ENCODE data around the gene INTS1.
A peak's percentile ranks its signal among the peaks of the same experiment; 100 is the strongest.
"Not testable (repeated sequence)": the region's sequence is repeated elsewhere in the genome, so short reads cannot be mapped to it uniquely, and the experiment has no call there.

INTS1 gene

DNA sequence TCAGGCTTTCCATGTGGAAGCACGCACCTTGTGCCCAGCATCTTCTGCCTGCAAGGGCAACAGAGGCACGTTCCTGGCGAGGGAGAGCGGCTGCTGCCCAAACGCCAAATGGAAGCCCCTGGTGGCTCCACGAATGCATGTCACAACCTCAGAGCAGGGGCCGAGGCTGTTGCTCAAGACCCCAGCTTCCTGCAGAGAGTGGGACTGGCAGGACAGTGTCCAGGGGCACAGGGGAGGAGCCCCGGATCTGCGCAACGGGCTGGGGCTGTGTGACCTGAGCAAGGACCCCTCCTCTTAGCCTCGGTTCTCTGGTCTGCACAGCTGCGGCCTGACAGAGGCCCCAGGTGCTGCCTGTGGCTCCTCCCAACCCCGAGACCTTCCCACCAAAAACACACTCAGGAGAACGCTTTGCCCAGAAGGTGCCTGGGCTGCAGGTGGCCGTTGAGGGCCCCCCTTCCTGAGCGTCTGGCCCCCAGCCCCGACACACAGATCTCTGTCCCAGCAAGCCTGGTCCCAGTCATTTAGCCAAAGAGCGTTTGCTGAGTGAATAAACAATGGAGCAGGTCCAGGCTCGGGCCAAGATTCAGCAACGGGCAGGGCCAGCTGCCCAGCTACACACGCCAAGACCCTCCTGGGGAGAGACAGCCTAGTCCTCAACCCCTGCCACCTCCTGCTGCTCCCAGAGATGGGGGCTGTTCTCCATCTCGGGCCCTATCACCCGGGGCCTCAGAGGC lies 46.1 kb downstream of the INTS1 start:
- H3K4me3 ChIP-seq (ENCODE audit: low read length): peak overlapping the region; percentile 79; the same call in 1 of the 2 replicates
- TF ChIP-seq ZNF274 (IDR thresholded peaks at IDR 0.05; ENCODE audit: low read depth, low read length): no peak

DNA sequence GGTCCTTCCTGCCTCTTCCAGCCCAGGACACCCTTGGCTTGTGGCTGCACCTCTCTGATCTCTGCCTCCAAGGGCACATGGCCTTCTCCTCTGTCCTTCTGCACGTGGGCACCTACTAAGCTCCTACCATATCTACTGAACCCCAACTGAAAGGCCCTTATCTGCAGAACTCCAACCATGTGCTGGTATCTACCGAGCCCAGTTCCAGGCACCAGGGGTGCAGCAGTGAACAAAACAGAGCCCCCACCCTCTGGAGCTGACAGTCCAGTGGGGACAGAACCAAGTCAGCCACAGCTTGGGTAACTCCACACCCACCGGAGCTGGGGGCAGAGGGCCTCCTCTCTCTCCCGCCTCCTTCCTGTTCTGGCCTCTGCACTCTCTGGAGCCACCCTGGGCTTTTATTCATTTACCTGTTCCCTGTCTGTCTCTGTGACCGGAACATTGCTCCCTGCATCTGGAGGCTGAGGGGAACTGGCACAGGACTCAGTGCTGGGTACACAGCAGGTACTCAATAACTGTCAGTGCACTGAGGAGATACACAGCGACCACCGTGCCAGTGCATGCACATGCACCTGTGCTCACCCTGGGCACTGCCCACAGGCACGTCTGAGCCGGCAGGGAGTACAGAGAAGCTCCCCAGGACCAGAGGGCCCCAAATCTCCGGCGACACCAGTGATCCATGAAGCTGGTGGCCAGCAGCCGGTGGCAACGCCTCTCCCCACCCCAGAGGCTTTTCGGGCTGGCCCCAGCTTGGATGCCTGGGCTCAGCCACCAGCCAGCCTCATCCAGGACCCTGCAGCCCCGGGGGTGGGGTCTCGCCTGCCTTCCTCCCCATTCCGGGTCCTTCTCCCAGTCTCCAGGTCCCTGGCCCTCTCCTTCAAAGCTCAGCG lies 46.9 kb downstream of the INTS1 start:
- TF ChIP-seq ZNF274 (IDR thresholded peaks at IDR 0.05; ENCODE audit: low read depth, low read length): no peak
- no peak overlapping the region for H3K4me3 ChIP-seq (ENCODE audit: low read length)

DNA sequence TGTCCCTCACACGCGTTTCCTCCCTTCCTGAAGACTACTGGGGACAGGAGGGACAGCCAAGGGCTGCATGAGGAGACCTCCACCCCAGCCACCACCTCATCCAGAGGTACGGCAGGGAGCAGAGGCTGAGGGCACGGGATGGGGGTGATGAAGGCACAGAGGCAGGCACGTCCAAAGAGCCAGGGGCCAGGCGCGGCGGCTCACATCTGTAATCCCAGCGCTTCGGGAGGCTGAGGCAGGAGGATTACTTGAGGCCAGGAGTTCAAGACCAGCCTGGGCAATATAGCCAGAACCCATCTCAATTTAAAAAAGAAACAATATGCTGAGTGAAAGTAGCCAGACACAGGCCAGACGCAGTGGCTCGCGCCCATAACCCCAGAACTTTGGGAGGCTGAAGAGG lies 48.2 kb downstream of the INTS1 start:
- no peak overlapping the region for H3K4me3 ChIP-seq (ENCODE audit: low read length)
- TF ChIP-seq ZNF274 (IDR thresholded peaks at IDR 0.05; ENCODE audit: low read depth, low read length): no peak

DNA sequence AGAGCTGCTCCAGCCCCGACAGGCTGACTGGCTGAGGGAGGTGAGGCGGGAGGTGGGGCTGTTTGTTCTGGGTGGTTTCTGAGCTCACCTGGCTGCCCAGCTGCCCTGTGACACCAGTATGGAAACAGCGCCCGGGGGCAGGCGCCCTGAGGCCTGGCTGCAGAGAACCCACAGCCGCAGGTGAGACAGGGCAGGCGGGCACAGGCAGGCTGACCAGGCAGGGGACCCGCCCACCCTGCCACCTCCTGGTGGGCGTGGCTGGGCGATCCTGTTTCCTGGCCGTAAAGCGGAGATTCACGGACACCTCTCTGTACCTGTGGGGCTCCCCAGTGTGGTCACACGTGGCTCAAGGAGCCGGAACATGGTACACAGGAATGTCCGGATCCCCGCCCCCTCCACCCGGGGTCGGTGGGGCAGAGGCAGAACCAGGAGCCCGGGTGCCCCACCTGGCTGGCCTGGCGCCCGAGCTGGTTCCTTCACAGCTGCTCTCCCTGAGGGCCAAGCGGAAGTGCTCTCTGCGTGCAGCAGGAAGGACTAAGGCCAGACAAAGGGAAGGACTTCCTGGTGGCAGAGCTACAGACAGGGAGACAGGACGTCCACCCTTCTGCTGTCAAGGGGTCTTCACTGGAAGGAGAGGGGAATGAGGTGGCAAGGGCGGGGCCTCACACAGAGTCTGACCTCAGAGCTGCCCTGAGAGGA lies 48.8 kb downstream of the INTS1 start:
- TF ChIP-seq ZNF274 (IDR thresholded peaks at IDR 0.05; ENCODE audit: low read depth, low read length): no peak
- no peak overlapping the region for H3K4me3 ChIP-seq (ENCODE audit: low read length)

DNA sequence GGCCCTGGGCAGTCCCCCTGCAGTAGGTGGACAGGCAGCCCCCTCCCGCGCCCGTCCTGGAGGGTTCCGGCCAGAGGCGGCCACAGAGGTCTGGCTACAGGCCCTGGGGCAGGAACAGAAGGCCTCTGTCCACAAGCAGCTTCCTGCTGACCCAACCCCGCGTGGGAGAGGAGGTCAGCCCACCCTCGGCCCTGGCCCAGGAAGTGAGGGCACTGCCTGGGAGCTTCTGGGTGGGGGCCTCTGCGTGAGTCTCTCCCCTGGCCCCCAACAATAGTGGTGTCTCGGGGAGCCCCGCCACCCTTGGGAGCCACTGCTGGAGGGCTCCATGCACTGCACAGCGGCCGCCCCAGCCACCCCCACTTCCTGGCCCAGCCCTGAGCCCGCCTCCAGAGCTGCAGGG lies 49.6 kb downstream of the INTS1 start:
- no peak for TF ChIP-seq ZNF274 (IDR thresholded peaks at IDR 0.05; ENCODE audit: low read depth, low read length)
- no peak overlapping the region for H3K4me3 ChIP-seq (ENCODE audit: low read length)

DNA sequence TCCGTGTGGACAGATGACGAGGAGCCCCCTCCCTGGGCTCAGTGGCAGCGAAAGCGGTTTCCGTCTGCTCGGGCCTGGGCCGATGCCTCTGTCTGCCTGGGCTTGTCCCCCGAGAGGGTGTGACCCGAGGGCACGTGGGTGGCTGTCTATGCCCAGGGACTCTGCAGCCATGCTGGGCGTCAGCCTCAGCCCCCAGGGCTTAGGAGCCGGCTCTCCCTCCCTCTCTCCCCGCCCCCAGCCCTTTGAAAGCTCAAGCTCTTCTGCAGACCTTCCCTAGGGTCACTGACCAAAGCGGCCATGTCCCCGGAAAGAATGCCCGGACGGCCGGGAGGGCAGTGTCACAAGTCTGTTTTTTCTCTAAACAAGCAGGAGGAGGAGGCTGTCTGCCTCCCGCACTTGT lies 52.0 kb downstream of the INTS1 start:
- no peak for TF ChIP-seq ZNF274 (IDR thresholded peaks at IDR 0.05; ENCODE audit: low read depth, low read length)
- H3K4me3 ChIP-seq (ENCODE audit: low read length): no peak overlapping the region

DNA sequence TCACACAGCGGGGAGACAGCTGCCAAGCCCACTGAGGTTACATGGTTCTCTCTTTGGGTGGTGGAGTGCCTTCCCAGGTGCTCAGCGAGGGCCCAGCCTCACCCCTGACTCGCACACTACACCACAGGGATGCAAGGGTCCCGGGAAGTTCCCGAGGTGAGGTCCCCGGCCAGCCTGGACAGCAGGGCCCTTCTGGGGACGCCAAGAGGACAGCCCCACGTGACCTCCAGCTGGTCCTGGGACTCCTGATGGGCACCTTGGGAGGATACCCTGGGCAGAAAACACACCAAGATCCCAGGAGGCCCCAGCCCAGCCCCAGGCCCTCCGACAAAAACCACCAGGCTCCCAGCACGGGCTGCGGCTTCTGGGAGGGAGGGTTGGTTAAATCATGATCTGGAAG lies 53.2 kb downstream of the INTS1 start:
- no peak for TF ChIP-seq ZNF274 (IDR thresholded peaks at IDR 0.05; ENCODE audit: low read depth, low read length)

DNA sequence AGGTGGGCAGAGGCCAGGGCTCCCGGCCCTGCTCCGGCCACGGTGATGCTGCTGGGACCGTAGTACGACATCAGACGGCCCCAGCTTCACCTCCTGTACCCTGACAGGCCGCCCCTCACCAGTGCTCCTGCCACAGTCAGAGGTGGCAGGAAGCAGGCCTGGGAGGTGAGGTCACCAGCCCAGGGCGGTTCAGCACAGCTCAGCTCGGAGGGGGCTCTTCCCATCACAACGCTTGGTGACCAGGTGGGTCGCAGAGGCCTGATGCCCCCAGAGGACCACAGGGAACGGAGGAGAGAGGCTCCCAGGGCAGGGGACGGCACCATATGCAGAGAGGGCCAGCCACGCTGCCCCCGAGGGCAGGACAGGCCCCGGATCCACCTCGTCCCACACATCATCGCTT lies 53.8 kb downstream of the INTS1 start:
- H3K4me3 ChIP-seq (ENCODE audit: low read length): no peak overlapping the region
- no peak for TF ChIP-seq ZNF274 (IDR thresholded peaks at IDR 0.05; ENCODE audit: low read depth, low read length)

More for the DNA sequence above, 53.2 kb downstream of the INTS1 start:
- H3K4me3 ChIP-seq (ENCODE audit: low read length): no peak overlapping the region

DNA sequence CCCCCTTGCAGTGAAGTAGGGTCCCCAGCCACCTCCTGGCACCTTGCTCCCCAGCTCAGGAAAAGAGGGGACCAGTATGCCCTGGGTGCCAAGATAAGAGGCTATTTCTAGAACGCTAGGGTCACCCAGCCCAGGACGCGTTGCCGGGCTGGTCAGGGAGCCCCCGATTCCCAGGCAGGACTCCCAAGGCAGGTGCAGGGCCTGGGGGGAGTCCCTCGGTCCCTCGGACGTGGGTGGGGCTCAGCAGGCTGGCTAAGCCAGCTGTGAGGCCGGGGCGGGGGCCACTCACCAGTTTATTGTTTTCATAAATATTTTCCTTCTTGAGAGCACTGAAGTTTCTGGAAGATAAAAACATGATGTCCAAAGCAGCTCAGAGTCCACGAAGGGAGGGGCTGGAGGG lies 54.2 kb downstream of the INTS1 start:
- H3K4me3 ChIP-seq (ENCODE audit: low read length): no peak overlapping the region
- TF ChIP-seq ZNF274 (IDR thresholded peaks at IDR 0.05; ENCODE audit: low read depth, low read length): no peak

DNA sequence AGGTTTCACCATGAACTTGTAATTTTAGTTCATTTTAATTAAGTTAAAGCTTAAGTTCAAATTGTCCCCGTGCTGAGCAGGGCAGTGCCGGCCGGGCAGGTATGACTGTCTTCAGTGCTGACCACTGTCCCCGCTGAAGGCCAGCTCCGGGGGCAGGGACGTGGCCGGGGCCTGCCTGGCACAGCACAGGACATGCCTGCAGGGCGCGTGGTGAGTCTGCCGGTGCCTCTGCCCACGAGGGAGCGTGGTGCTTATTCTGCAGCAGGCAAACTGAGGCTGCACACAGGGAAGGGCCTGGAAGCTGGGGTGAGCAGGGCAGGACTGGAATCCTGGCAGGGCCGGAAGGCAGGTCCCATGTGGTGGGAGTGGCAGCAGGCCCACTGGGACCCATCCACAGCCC lies 54.7 kb downstream of the INTS1 start:
- no peak overlapping the region for H3K4me3 ChIP-seq (ENCODE audit: low read length)
- no peak for TF ChIP-seq ZNF274 (IDR thresholded peaks at IDR 0.05; ENCODE audit: low read depth, low read length)

DNA sequence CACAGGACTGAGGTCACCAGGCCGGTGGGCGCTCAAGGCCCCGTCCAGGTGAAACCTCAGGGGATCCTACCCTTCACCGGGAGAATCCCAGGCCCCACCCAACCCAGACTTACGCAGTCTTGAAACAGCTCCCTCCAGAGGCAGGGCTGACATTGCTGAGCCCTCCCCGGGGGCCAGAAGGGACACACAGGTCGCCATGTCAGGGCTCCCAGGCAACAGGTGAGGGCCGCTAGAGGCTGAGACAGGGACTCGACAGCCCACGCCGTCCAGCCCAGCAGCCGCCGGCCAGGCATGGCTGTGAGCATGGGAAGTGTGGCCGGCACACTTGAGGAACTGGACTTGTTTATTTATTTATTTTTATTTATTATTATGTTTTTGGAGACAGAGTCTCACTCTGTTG lies 55.2 kb downstream of the INTS1 start:
- TF ChIP-seq ZNF274 (IDR thresholded peaks at IDR 0.05; ENCODE audit: low read depth, low read length): no peak
- no peak overlapping the region for H3K4me3 ChIP-seq (ENCODE audit: low read length)

DNA sequence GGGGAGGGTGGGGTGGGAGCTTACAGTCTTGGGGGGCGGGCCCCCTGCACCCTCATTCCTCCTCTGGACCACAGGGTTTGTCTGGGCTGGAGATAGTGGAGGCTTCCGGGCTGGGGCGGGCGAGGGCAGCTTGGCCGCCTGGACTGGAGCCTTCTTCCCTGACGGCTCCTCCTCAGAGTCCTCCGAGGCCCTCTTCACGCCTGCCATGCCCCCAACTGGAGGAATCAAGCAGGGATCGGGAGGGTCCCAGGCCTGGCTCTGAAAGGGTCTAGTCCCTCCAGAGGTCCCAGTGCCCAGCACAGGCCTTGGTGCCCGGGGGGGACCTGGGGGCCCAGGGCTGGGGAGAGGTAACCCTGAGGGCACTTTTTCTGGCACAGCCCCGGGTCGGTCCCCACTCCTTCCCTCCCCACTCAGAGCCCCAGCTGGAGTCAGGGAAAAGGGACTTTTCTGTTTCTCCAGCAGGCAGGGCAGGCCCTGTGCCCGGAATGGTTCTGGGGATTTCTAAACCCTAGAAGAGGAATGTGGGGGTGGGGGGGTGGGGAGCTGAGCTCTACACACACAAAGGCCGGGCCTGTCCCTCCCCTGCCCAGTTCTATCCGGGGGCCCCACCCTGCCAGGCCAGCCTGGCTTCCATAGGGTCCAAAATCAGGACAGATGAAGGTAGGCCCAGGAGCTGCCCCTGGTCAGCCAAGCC lies 56.5 kb downstream of the INTS1 start:
- no peak for TF ChIP-seq ZNF274 (IDR thresholded peaks at IDR 0.05; ENCODE audit: low read depth, low read length)
- no peak overlapping the region for H3K4me3 ChIP-seq (ENCODE audit: low read length)

DNA sequence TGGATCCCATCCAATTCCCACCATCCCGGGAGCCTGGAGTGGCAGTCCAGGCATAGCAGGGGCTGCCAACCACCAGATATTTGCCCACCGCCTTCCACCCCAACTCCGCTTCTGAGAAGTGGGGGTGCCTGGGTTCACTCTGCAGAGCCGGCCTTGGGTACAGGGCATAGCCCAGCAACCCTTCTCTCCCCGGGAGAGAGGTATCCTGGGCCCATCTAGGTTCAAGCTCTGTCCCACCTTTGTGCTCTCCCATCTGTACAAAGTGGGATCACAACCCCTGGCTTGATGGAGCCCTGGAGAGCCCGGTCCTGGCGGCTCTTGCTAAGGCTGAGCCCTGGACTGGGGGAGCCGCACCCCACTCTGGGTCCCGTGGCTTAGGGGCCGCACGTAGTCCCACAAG lies 57.1 kb downstream of the INTS1 start:
- no peak overlapping the region for H3K4me3 ChIP-seq (ENCODE audit: low read length)
- TF ChIP-seq ZNF274 (IDR thresholded peaks at IDR 0.05; ENCODE audit: low read depth, low read length): no peak

DNA sequence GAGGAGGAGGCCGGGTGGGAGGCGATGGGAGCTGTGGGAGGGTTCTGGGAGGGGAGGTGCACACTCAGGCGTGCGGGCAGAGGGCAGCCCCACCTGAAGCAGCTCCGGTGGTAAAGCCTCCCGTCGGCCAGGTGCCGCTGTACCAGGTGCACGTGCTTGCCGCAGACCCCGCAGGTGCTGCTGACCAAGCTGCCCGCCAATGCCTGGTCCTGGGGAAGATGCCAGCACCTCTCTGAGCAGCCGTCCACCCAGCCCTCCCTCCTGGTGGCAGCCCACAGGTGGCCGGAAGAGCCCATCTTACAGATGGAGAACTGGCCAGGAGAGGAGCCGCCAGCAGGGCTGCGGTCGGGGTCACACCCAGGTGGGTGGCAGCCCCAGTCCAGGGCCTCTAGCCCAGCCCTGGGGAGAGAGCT lies 57.6 kb downstream of the INTS1 start:
- TF ChIP-seq ZNF274 (IDR thresholded peaks at IDR 0.05; ENCODE audit: low read depth, low read length): no peak
- no peak overlapping the region for H3K4me3 ChIP-seq (ENCODE audit: low read length)

DNA sequence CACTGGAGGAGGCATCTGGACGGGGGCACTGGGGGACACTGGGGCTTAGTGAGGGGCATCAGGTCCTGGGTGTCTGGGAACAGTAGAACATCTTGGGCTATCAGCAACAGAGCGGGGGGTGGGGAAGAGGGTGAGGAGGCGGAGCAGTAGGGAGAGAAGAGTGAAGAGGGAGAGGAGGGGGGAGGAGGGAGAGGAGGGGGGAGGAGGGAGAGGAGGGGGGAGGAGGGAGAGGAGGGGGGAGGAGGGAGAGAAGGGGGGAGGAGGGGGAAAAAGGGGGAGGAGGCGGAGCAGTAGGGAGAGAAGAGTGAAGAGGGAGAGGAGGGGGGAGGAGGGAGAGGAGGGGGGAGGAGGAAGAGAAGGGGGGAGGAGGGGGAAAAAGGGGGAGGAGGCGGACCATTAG lies 58.2 kb downstream of the INTS1 start:
- H3K4me3 ChIP-seq (ENCODE audit: low read length): not testable (repeated sequence)
